HL-60/S4 treated with phorbol 12-myristate 13-acetate at 8.2 ng/mL for 4 days and 3 days (cell line): ENCODE results near the gene RANBP17.
"Not testable (repeated sequence)": the region's sequence is repeated elsewhere in the genome, so short reads cannot be mapped to it uniquely, and the experiment has no call there.

Source experiments
- in situ Hi-C: fragments of 300-500 bp; cut with MboI; formaldehyde crosslinking; loops from 2 replicates; pipeline ENCODE4 v1.15.0; 2022; ENCODE audit warnings: low sequenced_read_pairs

RANBP17 gene

DNA sequence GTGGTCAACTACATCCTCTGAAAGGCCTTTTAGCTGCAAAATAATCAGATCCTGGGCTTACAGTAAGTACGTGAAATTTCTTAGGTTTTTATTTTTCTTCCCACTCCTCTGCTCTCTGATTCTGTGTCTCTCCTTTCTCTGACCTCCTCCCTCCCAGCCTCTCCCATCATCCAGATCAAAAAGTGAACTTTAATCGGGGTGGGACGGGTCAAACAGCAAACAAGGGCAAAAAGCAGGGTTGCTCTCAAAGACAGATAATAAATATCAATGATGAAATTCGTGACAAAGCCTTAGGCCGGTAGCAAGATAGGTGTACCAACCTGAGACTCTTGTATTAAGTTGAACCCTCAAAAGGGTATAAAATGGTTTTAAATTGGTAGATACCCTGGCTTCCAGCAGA lies 76.1 kb downstream of the RANBP17 start:
- in situ Hi-C loops: no loop called here

DNA sequence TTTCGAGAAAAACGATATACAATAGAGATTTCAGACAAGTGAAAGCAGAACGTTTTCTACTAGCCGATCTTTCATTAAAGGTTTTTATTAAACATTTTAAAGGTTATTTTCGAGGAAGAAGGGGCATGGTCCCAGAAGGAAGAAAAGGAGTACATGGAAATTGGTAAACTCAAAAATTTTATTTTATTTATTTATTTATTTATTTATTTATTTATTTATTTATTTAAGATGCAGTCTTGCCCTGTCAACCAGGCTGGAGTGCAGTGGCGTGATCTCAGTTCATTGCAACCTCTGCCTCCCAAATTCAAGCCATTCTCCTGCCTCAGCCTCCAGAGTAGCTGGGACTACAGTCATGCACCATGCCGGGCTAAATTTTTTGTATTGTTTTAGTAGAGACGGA lies 77.4 kb downstream of the RANBP17 start:
- in situ Hi-C loops: no loop called here

GRCh38 chr5:170941788-170942187 lies 80.0 kb downstream of the RANBP17 start:
- in situ Hi-C loops: no loop called here

DNA sequence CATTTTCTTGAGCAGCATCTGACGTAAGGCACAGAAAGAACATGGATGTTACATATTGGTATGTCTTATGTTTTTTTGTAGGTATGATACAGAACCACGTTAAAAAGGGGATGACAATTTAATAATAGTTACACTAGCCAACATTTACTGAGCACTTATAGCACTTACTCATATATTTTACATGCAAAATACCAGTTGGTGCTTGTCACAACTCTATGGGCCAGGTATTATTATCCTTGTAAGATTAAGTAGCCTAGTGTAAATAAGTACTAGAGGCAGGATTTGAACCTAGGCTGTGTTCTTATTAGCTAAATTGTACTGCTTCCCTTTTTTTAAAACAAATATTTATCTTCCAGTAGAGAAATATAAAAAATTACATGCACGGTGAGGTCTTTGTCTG lies 83.5 kb downstream of the RANBP17 start:
- in situ Hi-C loops: no loop called here

GRCh38 chr5:170960567-170960966 lies 98.7 kb downstream of the RANBP17 start:
- in situ Hi-C loops: no loop called here

- in situ Hi-C loops: no loop called here
Observed at GRCh38 chr5:170963521-170963920, 101.7 kb downstream of the RANBP17 start.

- in situ Hi-C loops: no loop called here
Observed at GRCh38 chr5:170974461-170974860, 112.6 kb downstream of the RANBP17 start.

GRCh38 chr5:170980261-170980660 lies 118.4 kb downstream of the RANBP17 start:
- in situ Hi-C loops: not testable (repeated sequence)

DNA sequence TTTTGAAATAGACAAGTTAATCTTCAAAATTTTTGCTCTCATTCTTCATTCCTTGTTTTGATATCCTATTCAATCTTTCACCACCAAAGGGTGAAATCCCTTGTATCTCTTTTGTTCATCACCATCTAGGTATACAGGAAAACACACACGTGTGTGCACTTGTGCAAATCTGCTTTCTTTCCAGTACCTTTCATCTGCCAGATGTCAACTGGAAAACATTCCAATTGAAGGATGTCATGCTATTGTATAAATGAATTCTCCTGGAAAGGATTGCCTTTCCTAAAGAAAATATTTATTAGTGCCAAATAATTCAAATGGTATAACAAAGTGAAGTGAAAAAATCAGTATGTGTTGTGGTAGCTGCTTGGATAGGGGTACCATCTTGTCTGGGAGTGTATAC lies 123.7 kb downstream of the RANBP17 start:
- in situ Hi-C loops: no loop called here

DNA sequence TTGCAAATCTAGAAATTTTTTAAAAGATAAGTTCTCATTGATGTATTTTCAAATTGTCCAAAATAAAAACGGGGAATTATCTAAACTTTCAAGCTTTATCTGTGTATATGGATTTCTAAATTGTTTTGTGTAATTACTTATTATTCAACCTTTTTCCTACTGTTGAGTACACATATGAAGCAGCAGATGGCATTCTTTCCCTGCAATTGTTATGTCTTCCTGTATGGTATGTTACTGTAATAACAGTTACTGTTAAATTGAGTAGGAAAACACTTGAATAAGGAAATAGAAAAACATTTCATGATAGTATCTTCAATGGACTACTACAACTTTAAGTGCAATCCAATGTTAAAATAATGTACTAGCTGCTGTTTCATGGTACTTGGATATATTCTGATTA lies 124.8 kb downstream of the RANBP17 start:
- in situ Hi-C loops: no loop called here

GRCh38 chr5:170993476-170993875 lies 131.7 kb downstream of the RANBP17 start:
- in situ Hi-C loops: no loop called here

GRCh38 chr5:171010086-171010485 lies 148.3 kb downstream of the RANBP17 start:
- in situ Hi-C loops: no loop called here

GRCh38 chr5:171010816-171011215 lies 149.0 kb downstream of the RANBP17 start:
- in situ Hi-C loops: no loop called here

DNA sequence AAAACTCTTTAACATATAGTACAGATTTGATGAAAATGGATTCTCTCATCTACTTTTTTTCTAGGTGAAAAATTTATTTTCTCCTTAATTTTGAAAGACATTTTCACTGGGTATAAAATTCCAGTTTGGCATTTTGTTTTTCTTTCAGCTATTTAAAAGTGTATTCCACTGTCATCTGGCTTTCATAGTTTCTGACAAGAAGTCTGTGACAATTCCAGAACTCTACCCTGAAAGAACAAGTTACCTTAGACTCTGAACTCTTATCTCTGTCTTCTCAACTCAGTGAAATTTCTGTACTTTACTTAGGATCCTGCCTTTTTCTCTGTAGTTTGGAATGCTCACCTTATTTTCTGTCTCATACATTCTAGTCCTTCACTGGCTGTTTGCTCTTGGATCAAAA lies 161.7 kb downstream of the RANBP17 start:
- in situ Hi-C loops: no loop called here

DNA sequence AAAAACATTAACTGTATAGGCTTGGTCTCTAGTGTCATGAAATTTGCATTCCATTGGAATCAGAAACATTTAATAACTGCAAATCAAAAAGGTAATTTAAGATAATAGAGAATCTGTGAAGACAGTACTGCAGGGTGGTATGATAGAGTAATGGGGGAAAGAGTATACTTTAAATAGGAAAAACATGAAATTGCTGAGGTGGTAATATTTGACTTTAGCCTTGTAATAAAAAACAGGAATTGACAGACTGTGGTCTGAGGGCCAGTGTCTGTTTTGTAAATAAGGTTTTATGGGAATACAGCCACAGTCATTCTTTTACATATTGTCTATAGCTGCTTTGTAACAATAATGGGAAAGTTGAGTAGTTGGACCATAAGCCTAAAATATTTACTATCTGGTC lies 162.3 kb downstream of the RANBP17 start:
- in situ Hi-C loops: no loop called here

- in situ Hi-C loops: no loop called here
Observed at GRCh38 chr5:171029401-171029800, 167.6 kb downstream of the RANBP17 start.

- in situ Hi-C loops: no loop called here
Observed at GRCh38 chr5:171031977-171032376, 170.2 kb downstream of the RANBP17 start.

GRCh38 chr5:171032435-171032973 lies 170.7 kb downstream of the RANBP17 start:
- in situ Hi-C loops: no loop called here

GRCh38 chr5:171041893-171042292 lies 180.1 kb downstream of the RANBP17 start:
- in situ Hi-C loops: not testable (repeated sequence)

DNA sequence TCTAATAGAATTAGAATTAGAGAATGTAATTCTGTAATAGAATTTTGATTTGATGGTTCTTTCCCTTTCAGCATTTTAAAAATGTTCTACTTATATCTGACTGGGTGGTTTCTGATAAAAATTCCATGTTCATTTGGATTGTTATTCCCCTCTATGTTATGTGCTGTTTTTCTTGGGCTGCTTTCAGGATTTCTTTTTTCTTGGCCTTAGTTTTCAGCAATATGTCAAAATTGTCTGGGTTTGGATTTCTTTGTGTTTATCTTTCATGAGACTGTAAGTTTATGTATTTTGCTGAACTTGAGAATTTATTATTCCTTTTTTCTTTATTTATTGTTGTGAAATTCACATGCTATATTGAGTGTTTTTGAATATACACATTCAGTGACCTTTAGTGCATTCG lies 189.1 kb downstream of the RANBP17 start:
- in situ Hi-C loops: no loop called here

GRCh38 chr5:171055875-171056454 lies 194.1 kb downstream of the RANBP17 start:
- in situ Hi-C loops: no loop called here

DNA sequence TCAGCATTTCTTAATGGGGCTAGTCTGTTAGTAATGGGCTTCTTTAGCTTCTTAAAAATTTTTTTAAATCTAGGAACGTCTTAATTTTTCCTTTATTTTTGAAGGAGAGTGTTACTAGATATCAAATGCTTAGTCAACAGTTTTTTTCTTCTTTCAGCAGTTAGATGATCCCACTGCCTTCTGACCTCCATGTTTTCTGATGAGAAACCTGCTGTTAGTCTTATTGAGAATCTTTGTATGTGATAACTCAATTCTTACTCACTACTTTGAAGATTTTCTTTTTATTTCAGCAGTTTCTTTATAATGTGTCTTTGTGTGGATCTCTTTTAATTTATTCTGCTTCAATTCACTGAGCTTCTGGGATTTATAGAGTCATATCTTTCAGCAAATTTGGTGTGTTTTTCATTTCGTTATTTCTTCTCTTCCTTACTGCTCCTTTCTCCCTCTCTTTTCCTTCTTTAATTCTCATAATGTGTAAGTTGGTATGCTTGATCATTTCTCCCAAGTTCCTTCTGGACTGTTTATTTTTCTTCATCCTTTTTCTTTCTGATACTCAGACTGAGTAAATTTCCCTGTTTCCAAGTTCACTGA lies 205.8 kb downstream of the RANBP17 start:
- in situ Hi-C loops: no loop called here

GRCh38 chr5:171074747-171075146 lies 212.9 kb downstream of the RANBP17 start:
- in situ Hi-C loops: no loop called here
